SK-N-SH (cell line): ENCODE results near the gene MICAL2. TPM values are rescaled to one million over a fixed set of nuclear protein-coding genes. Genes with fewer than 3 reads are reported as not detected.
A peak's percentile ranks its signal among the peaks of the same experiment; 100 is the strongest.

Experiments used
- CTCF ChIA-PET: fragments of 300-600, 350-600 bp; formaldehyde crosslinking; extraction: SDS; loops from one replicate; lab custom pipeline; 2021; lab: Yijun Ruan, JAX
- POLR2A ChIA-PET: fragments of 350-600 bp; sonication (Branson Sonifier 250); formaldehyde crosslinking; extraction: SDS; loops from one replicate; lab custom pipeline; 2020; ENCODE audit warnings: antibody characterized with exemption, inconsistent platforms; lab: Yijun Ruan, JAX
- DNase-seq: peaks from one replicate; pipeline ENCODE4 v3.0.0; 2012
- H2AFZ ChIP-seq: fragments of 200-600 bp; sonication (generic); 2 replicates; pipeline ENCODE4 v1.8.1; 2016; ENCODE audit warnings: antibody characterized with exemption, mild to moderate bottlenecking, low read depth
- H3F3A ChIP-seq: fragments of 200-600 bp; sonication (generic); replicated peaks from 2 replicates; pipeline ENCODE3; 2016; ENCODE audit warnings: antibody characterized with exemption, mild to moderate bottlenecking; ENCODE audit not compliant: insufficient read depth
- H3K27ac ChIP-seq, 2 experiments: fragments of 200-500 bp in 1 of 2; fragments of 200-600 bp in 1 of 2; sonication (Bioruptor generic) in 1 of 2; sonication (generic), shearing (Covaris generic) in 1 of 2; 2 replicates each; pipeline versions ENCODE4 v1.5.1 to v1.6.1; 2014 to 2016; ENCODE audit warnings: low read depth in 2 of 2, inconsistent platforms in 1 of 2, low read length in 1 of 2, mild to moderate bottlenecking in 1 of 2, mixed read lengths in 1 of 2
- H3K27me3 ChIP-seq: fragments of 200-600 bp; sonication (generic), shearing (Covaris generic); 2 replicates; pipeline ENCODE4 v1.6.1; 2016; ENCODE audit warnings: mixed run types; ENCODE audit not compliant: insufficient read depth
- H3K36me3 ChIP-seq, 2 experiments: fragments of 200-500 bp in 1 of 2; fragments of 200-600 bp in 1 of 2; sonication (Bioruptor generic) in 1 of 2; sonication (generic) in 1 of 2; replicated peaks in 1 of 2; 2 replicates each; pipeline versions ENCODE3 to v1.5.1; 2014 to 2016; ENCODE audit warnings: low read length in 1 of 2, mild to moderate bottlenecking in 1 of 2; ENCODE audit not compliant: insufficient read depth in 2 of 2, control insufficient read depth in 1 of 2
- H3K4me1 ChIP-seq, 2 experiments: fragments of 200-500 bp in 1 of 2; fragments of 200-600 bp in 1 of 2; sonication (Bioruptor generic) in 1 of 2; sonication (generic), shearing (Covaris generic) in 1 of 2; 2 replicates each; pipeline versions ENCODE4 v1.5.1 to v1.6.1; 2014 to 2016; ENCODE audit warnings: low read depth in 1 of 2, low read length in 1 of 2, mixed run types in 1 of 2; ENCODE audit not compliant: insufficient read depth in 2 of 2, control insufficient read depth in 1 of 2
- H3K4me2 ChIP-seq: fragments of 200-600 bp; sonication (generic), shearing (Covaris generic); 2 replicates; pipeline ENCODE4 v1.6.1; 2017; ENCODE audit warnings: mixed run types
- H3K4me3 ChIP-seq, 2 experiments: fragments of 200-500 bp in 1 of 2; fragments of 200-600 bp in 1 of 2; sonication (Bioruptor generic) in 1 of 2; sonication (generic), shearing (Covaris generic) in 1 of 2; 2 replicates each; pipeline versions ENCODE4 v1.5.1 to v1.8.1; 2014 to 2016; ENCODE audit warnings: low read depth in 2 of 2, inconsistent platforms in 1 of 2, low read length in 1 of 2, mild to moderate bottlenecking in 1 of 2, mixed read lengths in 1 of 2, moderate library complexity in 1 of 2
- H3K79me2 ChIP-seq: fragments of 200-600 bp; sonication (generic); 2 replicates; pipeline ENCODE4 v1.8.1; 2017; ENCODE audit warnings: mild to moderate bottlenecking; ENCODE audit not compliant: insufficient read depth
- H3K9ac ChIP-seq: fragments of 200-600 bp; sonication (generic); 2 replicates; pipeline ENCODE4 v1.6.1; 2017; ENCODE audit warnings: mixed run types
- H3K9me2 ChIP-seq: fragments of 200-600 bp; sonication (generic); 2 replicates; pipeline ENCODE4 v1.6.1; 2017; ENCODE audit warnings: mixed run types
- H3K9me3 ChIP-seq: fragments of 200-600 bp; sonication (generic); 2 replicates; pipeline ENCODE4 v1.6.1; 2017; ENCODE audit warnings: mixed run types, mild to moderate bottlenecking, moderate library complexity
- H4K20me1 ChIP-seq: fragments of 200-600 bp; sonication (generic); 2 replicates; pipeline ENCODE4 v1.6.1; 2017; ENCODE audit warnings: mild to moderate bottlenecking, mixed run types; ENCODE audit not compliant: insufficient read depth
- ELF1 ChIP-seq: IDR thresholded peaks from 2 replicates; pipeline ENCODE4 v1.4.0; 2012
- EP300 ChIP-seq, 2 experiments: IDR thresholded peaks; 2 replicates each; pipeline versions ENCODE4 v1.4.0 to v1.6.1; 2012; ENCODE audit warnings: borderline replicate concordance in 1 of 2, low read depth in 1 of 2, low read length in 1 of 2
- FOSL2 ChIP-seq: IDR thresholded peaks from 2 replicates; pipeline ENCODE4 v1.4.0; 2012; ENCODE audit warnings: low read depth, mild to moderate bottlenecking, moderate library complexity, borderline replicate concordance
- FOXM1 ChIP-seq: IDR thresholded peaks from 2 replicates; pipeline ENCODE4 v1.4.0; 2012; ENCODE audit warnings: low read depth, mild to moderate bottlenecking
- IRF3 ChIP-seq: fragments of 150-350 bp; IDR thresholded peaks from 2 replicates; pipeline ENCODE4 v1.6.1; 2016; ENCODE audit warnings: mild to moderate bottlenecking, low read depth, low read length
- JUND ChIP-seq: IDR thresholded peaks from 2 replicates; pipeline ENCODE4 v1.4.0; 2012
- MAX ChIP-seq: IDR thresholded peaks from 2 replicates; pipeline ENCODE4 v1.4.0; 2012; ENCODE audit warnings: low read depth
- NFIC ChIP-seq: IDR thresholded peaks from 2 replicates; pipeline ENCODE4 v1.4.0; 2012; ENCODE audit warnings: borderline replicate concordance
- NRF1 ChIP-seq: IDR thresholded peaks from 2 replicates; pipeline ENCODE4 v1.6.1; 2012; ENCODE audit warnings: low read depth, mild to moderate bottlenecking, low read length
- PBX3 ChIP-seq: IDR thresholded peaks from 2 replicates; pipeline ENCODE4; 2012
- POLR2AphosphoS5 ChIP-seq: IDR thresholded peaks from 2 replicates; pipeline ENCODE4 v1.6.1; 2012; ENCODE audit warnings: low read depth, low read length
- SIN3A ChIP-seq: IDR thresholded peaks from 2 replicates; pipeline ENCODE4 v1.6.1; 2012; ENCODE audit warnings: low read depth, mild to moderate bottlenecking, low read length, moderate library complexity, borderline replicate concordance
- SMC3 ChIP-seq: IDR thresholded peaks from 2 replicates; pipeline ENCODE4 v1.6.1; 2012; ENCODE audit warnings: low read depth, low read length, improper control_type of control experiment
- TCF12 ChIP-seq: IDR thresholded peaks from 2 replicates; pipeline ENCODE4 v1.4.0; 2012
- WGBS: methylation state at CpG from one replicate; pipeline ENCODE4 v1.1.6; 2017; ENCODE audit warnings: low lambda C conversion rate; 5-methylcytosine and 5-hydroxymethylcytosine counted together
- polyA plus RNA-seq, 3 experiments: library from polyadenylated mRNA; depleted of rRNA; stranded (reverse); fragments of >200 nt; gene quantifications; 2 replicates each; pipeline ENCODE4 v1.2.3, GENCODE V29; 2012
- TF ChIP-seq, protein P1 (sequence below): IDR thresholded peaks from 2 replicates; pipeline ENCODE4 v1.4.0; 2012; ENCODE audit warnings: low read depth, borderline replicate concordance

The MICAL2 gene
- polyA plus RNA-seq, 1 of the 3 experiments (the other 2 are of a cell fraction): 54.6 TPM

- 54% methylated on average over 4 of the region's 4 CpGs for WGBS
- H3K79me2 ChIP-seq: peaks cover 100% of the 10 kb centered on the region
- no peak overlapping the region for H3K4me3 ChIP-seq
- peaks cover 0 to 19% of the 10 kb centered on the region in 2 experiments for H3K36me3 ChIP-seq
- peaks cover 0 to 40% of the 10 kb centered on the region in 2 experiments; a peak in 2 of 4 replicates for H3K4me1 ChIP-seq
- peaks cover 84% of the 10 kb centered on the region for H4K20me1 ChIP-seq
- peaks cover 53% of the 10 kb centered on the region for H3F3A ChIP-seq
- H3K9me3 ChIP-seq: no peaks in the 10 kb centered on the region
- H3K27ac ChIP-seq: peak overlapping the region in 1 of 2 experiments; percentile 78; a peak in 2 of 4 replicates
- no peak overlapping the region for H2AFZ ChIP-seq
- ChIA-PET CTCF (interaction anchor here (1.0 kb wide), 2 partner anchors 12 to 76 kb away, joined by 3 read pairs; no protein-coding TSS in a partner anchor), POLR2A (no interaction called here)
- H3K4me2 ChIP-seq: 0 out of 2 replicates have a peak overlapping the region, but pooled peaks have one; percentile 9
- no peaks in the 10 kb centered on the region for H3K9me2 ChIP-seq
- no peaks in the 10 kb centered on the region for H3K27me3 ChIP-seq
- TF ChIP-seq NRF1 (no peak), JUND (peak; percentile 57), PBX3 (peak; percentile 89), SIN3A (0 out of 2 replicates have a peak, but pooled peaks have one; percentile 21), SMC3 (no peak), FOSL2 (peak; percentile 57; the same call in 1 of the 2 replicates), EP300 (IDR thresholded peaks at IDR 0.05; ENCODE audit: borderline replicate concordance in 1 of 2, low read depth in 1 of 2, low read length in 1 of 2) (peak in 1 of 2 experiments; percentile 36; a peak in 1 of 4 replicates), MAX (no peak), IRF3 (no peak), ELF1 (no peak), TCF12 (peak; percentile 75), POLR2AphosphoS5 (no peak; the same call in 1 of the 2 replicates), FOXM1 (no peak)
- TF ChIP-seq, protein P1, sequence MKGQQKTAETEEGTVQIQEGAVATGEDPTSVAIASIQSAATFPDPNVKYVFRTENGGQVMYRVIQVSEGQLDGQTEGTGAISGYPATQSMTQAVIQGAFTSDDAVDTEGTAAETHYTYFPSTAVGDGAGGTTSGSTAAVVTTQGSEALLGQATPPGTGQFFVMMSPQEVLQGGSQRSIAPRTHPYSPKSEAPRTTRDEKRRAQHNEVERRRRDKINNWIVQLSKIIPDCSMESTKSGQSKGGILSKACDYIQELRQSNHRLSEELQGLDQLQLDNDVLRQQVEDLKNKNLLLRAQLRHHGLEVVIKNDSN: no peak
- no peak for DNase-seq
- H3K9ac ChIP-seq: peak overlapping the region; percentile 16; the same call in 1 of the 2 replicates
These were observed 12.9 kb downstream of the MICAL2 start for GRCh38 chr11:12123273-12123672.

DNA sequence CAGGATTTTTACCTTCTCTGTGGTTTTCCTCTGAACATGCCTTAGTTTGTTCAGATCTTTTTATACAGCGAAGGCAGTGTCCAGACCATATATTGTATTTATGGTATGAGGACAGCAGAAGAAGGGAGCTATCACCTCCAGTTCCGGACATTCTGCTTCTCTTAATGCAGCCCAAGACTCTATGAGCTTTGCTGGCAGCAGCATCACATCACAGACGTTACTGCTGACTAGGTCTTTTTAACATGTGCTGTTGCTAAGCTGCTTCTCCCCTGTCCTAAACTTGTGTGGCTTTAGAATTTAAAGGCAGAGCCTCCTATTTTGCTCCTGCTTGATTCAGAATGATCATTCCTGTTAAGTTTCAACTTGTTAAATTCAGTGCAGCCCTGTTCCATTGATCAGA is 13.4 kb downstream of the MICAL2 start:
- ChIA-PET POLR2A (no interaction called here), CTCF (interaction anchor here (0.6 to 1.1 kb wide), 3 partner anchors 35 to 157 kb away, joined by 3 read pairs; no protein-coding TSS in a partner anchor)

More for the DNA sequence above, 13.4 kb downstream of the MICAL2 start:
- 81% methylated on average over 3 of the region's 3 CpGs for WGBS
- Histone ChIP-seq H3K79me2 (peaks cover 100% of the 10 kb centered on the region), H3K9me3 (no peaks in the 10 kb centered on the region), H3K36me3 (peaks cover 0 to 16% of the 10 kb centered on the region in 2 experiments), H4K20me1 (peaks cover 81% of the 10 kb centered on the region), H2AFZ (no peak overlapping the region), H3K27ac (peak overlapping the region in 1 of 2 experiments; percentile 78; a peak in 2 of 4 replicates), H3F3A (peaks cover 53% of the 10 kb centered on the region), H3K9me2 (no peaks in the 10 kb centered on the region), H3K4me2 (0 out of 2 replicates have a peak overlapping the region, but pooled peaks have one; percentile 9), H3K27me3 (no peaks in the 10 kb centered on the region), H3K4me1 (peaks cover 0 to 37% of the 10 kb centered on the region in 2 experiments; a peak in 2 of 4 replicates), H3K9ac (peak overlapping the region; percentile 16; the same call in 1 of the 2 replicates), H3K4me3 (no peak overlapping the region)
- TF ChIP-seq NRF1: no peak
- no peak for TF ChIP-seq NFIC
- no peak for TF ChIP-seq SIN3A
- TF ChIP-seq PBX3: no peak
- DNase-seq: no peak
